Hepatocyte (in vitro differentiated cells): Measurements from ENCODE around the gene SNAPIN. TPM values are rescaled to one million over a fixed set of nuclear protein-coding genes. Genes with fewer than 3 reads are reported as not detected.

Experiments
- DNase-seq: peaks from one replicate; pipeline ENCODE4 v3.0.0-alpha.2; 2016; ENCODE audit warnings: low spot score
- H2AFZ ChIP-seq: fragments of 200-600 bp; sonication (generic); 2 replicates; pipeline ENCODE4 v1.6.0; 2016; ENCODE audit warnings: antibody characterized with exemption, mild to moderate bottlenecking
- H3K27ac ChIP-seq: fragments of 200-600 bp; sonication (generic); 2 replicates; pipeline ENCODE4 v1.5.1; 2016; ENCODE audit warnings: mild to moderate bottlenecking
- H3K27me3 ChIP-seq: fragments of 200-600 bp; sonication (generic); 2 replicates; pipeline ENCODE4 v1.6.1; 2016
- H3K36me3 ChIP-seq: fragments of 200-600 bp; sonication (generic); replicated peaks from 2 replicates; pipeline ENCODE4 v1.5.1; 2016; ENCODE audit warnings: low read depth; ENCODE audit not compliant: insufficient read depth
- H3K4me1 ChIP-seq: fragments of 200-600 bp; sonication (generic); 2 replicates; pipeline ENCODE4 v1.5.1; 2016; ENCODE audit warnings: mild to moderate bottlenecking, moderate library complexity; ENCODE audit not compliant: insufficient read depth
- H3K4me2 ChIP-seq: fragments of 200-600 bp; sonication (generic); 2 replicates; pipeline ENCODE4 v1.6.0; 2016
- H3K4me3 ChIP-seq: fragments of 200-600 bp; sonication (generic); 2 replicates; pipeline ENCODE4 v1.5.1; 2016; ENCODE audit warnings: mild to moderate bottlenecking
- H3K79me2 ChIP-seq: fragments of 200-600 bp; sonication (generic); 2 replicates; pipeline ENCODE4 v1.6.0; 2017; ENCODE audit warnings: mild to moderate bottlenecking
- H3K9me2 ChIP-seq: fragments of 200-600 bp; sonication (generic); replicated peaks from 2 replicates; pipeline ENCODE4 v1.6.0; 2017; ENCODE audit warnings: mild to moderate bottlenecking; ENCODE audit not compliant: insufficient read depth
- H3K9me3 ChIP-seq: fragments of 200-600 bp; sonication (generic); 2 replicates; pipeline ENCODE4 v1.5.1; 2016; ENCODE audit warnings: low read depth, mild to moderate bottlenecking
- H4K20me1 ChIP-seq: fragments of 200-600 bp; sonication (generic); 2 replicates; pipeline ENCODE4 v1.6.0; 2016; ENCODE audit warnings: mild to moderate bottlenecking; ENCODE audit not compliant: insufficient read depth, poor library complexity, severe bottlenecking
- EZH2 ChIP-seq: fragments of 200-600 bp; sonication (generic); IDR thresholded peaks from 2 replicates; pipeline ENCODE4 v1.6.1; 2016; ENCODE audit warnings: antibody characterized with exemption, mild to moderate bottlenecking, borderline replicate concordance
- EZH2phosphoT487 ChIP-seq: fragments of 200-600 bp; sonication (generic); IDR thresholded peaks from one replicate; pipeline ENCODE4 v1.6.1; 2018; ENCODE audit warnings: antibody characterized with exemption, mild to moderate bottlenecking, low read depth, moderate library complexity; ENCODE audit not compliant: unreplicated experiment, severe bottlenecking
- WGBS: methylation state at CpG from one replicate; pipeline ENCODE4 v1.1.6; 2016; ENCODE audit warnings: low lambda C conversion rate; ENCODE audit errors: missing lambda C conversion rate; 5-methylcytosine and 5-hydroxymethylcytosine counted together
- polyA plus RNA-seq: library from polyadenylated mRNA; unstranded; fragments of >200 nt; fragmentation: Nextera tagmentation; extraction: Ambion mirVana; gene quantifications from 2 replicates; pipeline ENCODE4 v1.2.1, GENCODE V29; 2016
- total RNA-seq: library from RNA; depleted of rRNA; stranded (reverse); fragments of >200 nt; gene quantifications from 2 replicates; pipeline ENCODE4 v1.2.3, GENCODE V29; 2014
- TF ChIP-seq, protein P1 (sequence below): fragments of 200-600 bp; sonication (generic); IDR thresholded peaks from 2 replicates; pipeline ENCODE4 v1.5.1; 2016; ENCODE audit warnings: antibody characterized with exemption, mild to moderate bottlenecking; ENCODE audit not compliant: poor library complexity

Gene SNAPIN
- total and polyA plus RNA-seq, 2 experiments from 2014 or later = 41.4 to 63.2 TPM

DNA sequence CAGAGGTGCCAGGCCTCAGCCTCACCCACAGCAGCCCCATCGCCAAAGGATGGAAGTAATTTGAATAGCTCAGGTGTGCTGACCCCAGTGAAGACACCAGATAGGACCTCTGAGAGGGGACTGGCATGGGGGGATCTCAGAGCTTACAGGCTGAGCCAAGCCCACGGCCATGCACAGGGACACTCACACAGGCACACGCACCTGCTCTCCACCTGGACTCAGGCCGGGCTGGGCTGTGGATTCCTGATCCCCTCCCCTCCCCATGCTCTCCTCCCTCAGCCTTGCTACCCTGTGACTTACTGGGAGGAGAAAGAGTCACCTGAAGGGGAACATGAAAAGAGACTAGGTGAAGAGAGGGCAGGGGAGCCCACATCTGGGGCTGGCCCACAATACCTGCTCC is 35.0 kb downstream of the SNAPIN start:
- Histone ChIP-seq H3K9me2 (no peaks in the 10 kb centered on the region), H4K20me1 (no peaks in the 10 kb centered on the region), H3K4me3 (no peak overlapping the region), H3K9me3 (no peaks in the 10 kb centered on the region), H3K27ac (no peak overlapping the region), H3K4me1 (no peaks in the 10 kb centered on the region), H3K79me2 (no peaks in the 10 kb centered on the region), H3K27me3 (no peaks in the 10 kb centered on the region), H2AFZ (no peak overlapping the region), H3K36me3 (no peaks in the 10 kb centered on the region), H3K4me2 (no peak overlapping the region)
- TF ChIP-seq, protein P1, sequence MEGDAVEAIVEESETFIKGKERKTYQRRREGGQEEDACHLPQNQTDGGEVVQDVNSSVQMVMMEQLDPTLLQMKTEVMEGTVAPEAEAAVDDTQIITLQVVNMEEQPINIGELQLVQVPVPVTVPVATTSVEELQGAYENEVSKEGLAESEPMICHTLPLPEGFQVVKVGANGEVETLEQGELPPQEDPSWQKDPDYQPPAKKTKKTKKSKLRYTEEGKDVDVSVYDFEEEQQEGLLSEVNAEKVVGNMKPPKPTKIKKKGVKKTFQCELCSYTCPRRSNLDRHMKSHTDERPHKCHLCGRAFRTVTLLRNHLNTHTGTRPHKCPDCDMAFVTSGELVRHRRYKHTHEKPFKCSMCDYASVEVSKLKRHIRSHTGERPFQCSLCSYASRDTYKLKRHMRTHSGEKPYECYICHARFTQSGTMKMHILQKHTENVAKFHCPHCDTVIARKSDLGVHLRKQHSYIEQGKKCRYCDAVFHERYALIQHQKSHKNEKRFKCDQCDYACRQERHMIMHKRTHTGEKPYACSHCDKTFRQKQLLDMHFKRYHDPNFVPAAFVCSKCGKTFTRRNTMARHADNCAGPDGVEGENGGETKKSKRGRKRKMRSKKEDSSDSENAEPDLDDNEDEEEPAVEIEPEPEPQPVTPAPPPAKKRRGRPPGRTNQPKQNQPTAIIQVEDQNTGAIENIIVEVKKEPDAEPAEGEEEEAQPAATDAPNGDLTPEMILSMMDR = no peak
- TF ChIP-seq EZH2phosphoT487 = no peak
- no peak for TF ChIP-seq EZH2
- WGBS = 94% methylated on average over 4 of the region's 4 CpGs
- no peak for DNase-seq

DNA sequence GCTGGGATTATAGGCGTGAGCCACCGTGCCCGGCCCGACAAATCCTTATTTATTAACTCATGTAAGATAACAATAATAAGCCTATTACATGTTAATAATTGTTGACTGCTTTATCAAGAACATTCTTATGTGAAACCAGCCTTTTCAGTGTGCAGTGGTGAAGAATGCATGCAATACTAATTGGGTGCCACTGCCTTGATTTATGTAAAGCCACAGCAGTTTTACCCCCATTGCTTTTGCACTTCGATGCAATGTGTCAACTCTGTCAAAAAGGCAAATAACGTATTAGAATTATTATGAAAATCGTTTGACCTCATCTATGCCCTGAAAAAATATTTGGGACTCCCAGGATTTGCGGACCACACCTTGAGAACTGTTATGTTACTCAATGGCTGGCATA is 38.2 kb downstream of the SNAPIN start:
- Histone ChIP-seq H3K27me3 (no peaks in the 10 kb centered on the region), H2AFZ (no peak overlapping the region), H3K36me3 (no peaks in the 10 kb centered on the region), H3K79me2 (no peaks in the 10 kb centered on the region), H3K9me3 (no peaks in the 10 kb centered on the region), H3K4me2 (no peak overlapping the region), H3K9me2 (no peaks in the 10 kb centered on the region), H3K4me3 (no peak overlapping the region), H3K27ac (no peak overlapping the region), H4K20me1 (no peaks in the 10 kb centered on the region), H3K4me1 (no peaks in the 10 kb centered on the region)
- 87% methylated on average over 8 of the region's 8 CpGs for WGBS
- TF ChIP-seq EZH2 = no peak
- no peak for TF ChIP-seq EZH2phosphoT487
- TF ChIP-seq, protein P1 = no peak
- DNase-seq = no peak

DNA sequence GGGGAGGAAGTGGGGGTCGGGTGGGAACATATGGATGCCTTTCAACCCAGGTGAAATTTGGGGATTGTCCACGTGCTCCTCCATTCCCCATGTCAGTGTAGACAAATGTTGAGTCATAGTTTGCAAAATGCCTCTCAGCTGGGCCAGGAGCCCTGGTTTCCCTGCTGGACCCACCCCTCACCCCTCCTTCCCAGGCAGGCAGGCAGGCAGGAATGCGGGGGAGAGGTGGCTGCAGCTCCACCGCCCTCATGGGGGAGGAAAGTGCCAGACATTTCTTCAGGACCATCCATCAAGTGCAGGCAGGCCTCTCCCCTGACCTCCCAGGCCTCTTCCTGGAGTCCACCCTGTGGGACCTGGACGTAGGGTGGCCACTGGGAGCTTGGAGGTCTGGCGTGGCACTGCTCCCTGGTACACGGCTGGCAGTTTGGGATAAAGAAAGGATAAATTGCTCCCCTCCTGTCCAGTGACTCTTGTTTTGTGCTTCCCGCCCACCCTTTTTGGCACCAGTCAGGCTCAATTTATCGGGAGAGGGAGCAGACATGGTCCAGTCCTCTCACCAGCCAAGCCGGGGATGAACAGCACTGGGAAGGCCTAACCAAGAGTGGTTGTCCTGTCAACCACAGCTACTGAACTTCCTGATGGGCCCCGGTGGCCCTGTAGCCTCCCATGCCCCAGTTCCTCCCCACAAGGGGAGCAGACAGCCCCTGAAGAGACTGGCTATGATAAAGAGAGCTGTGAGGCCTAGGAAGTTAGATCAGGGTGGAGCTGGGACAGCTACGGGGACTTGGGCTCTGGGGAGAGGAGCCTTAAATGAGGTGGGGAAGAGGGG is 38.9 kb downstream of the SNAPIN start:
- Histone ChIP-seq H3K4me2 (no peak overlapping the region), H3K36me3 (no peaks in the 10 kb centered on the region), H3K27ac (peak overlapping the region; percentile 37), H3K27me3 (no peaks in the 10 kb centered on the region), H3K79me2 (no peaks in the 10 kb centered on the region), H3K9me3 (no peaks in the 10 kb centered on the region), H3K4me1 (no peaks in the 10 kb centered on the region), H3K9me2 (no peaks in the 10 kb centered on the region), H4K20me1 (no peaks in the 10 kb centered on the region), H3K4me3 (no peak overlapping the region), H2AFZ (peak overlapping the region; percentile 60)
- TF ChIP-seq EZH2phosphoT487 = no peak
- no peak for TF ChIP-seq EZH2
- TF ChIP-seq, protein P1 = no peak
- peak; percentile 41 for DNase-seq
- WGBS = 66% methylated on average over 12 of the region's 12 CpGs
